ENCODE results near the gene PCDH7. TPM values are rescaled to one million over a fixed set of nuclear protein-coding genes. Genes with fewer than 3 reads are reported as not detected.

The PCDH7 gene
- total RNA-seq, 1 donor from 2014 or later: 23.1 TPM

DNA sequence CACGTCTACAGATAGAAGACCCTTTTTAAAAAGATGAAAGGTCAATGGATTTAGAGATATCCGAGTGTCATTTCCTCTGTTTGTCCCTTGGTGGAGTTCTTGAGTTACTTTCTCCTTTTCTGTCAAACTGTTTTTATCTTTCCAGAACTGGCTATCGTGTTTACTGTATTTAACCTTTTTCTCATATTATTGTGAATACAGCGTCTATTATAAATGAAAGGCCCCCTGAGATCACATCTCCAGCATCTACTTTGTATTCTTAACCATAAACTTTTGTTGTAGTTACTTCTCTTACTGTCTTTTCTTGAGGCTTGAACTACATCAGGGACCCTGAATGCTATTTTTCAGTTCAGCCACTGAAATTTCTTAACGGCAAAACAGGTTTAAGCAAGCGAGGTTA, 4.0 kb upstream of the PCDH7 start:
- H3K27ac ChIP-seq: no peak overlapping the region

DNA sequence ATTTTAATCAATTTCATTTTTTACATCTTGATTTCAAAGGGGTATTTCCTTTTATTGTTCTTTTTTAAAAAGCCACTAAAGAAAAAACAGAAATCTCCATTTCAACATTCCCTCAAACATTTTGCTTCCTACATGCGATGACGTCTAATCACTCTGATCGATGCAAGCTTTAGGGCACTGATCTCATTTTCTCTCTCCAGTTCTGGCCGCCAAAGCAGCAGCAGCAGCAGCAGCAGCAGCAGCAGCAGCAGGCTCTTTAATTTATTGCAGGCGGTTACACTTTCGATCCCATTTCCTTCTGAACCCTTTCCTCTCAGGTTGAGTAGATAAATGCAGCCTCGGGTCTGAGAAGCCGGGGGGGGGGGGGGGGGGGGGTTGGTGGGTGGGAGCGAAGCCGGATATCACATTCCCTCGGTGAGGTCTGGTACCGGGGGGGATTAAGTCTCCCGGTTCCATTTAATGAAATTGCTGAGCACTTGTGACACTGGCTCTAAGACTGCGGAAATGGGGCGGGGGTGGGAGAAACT, 3.4 kb upstream of the PCDH7 start:
- H3K4me1 ChIP-seq: peaks cover 17% of the 10 kb centered on the region
- intact Hi-C loops (cut with DNase I): no loop called here
- TF ChIP-seq, protein P1, sequence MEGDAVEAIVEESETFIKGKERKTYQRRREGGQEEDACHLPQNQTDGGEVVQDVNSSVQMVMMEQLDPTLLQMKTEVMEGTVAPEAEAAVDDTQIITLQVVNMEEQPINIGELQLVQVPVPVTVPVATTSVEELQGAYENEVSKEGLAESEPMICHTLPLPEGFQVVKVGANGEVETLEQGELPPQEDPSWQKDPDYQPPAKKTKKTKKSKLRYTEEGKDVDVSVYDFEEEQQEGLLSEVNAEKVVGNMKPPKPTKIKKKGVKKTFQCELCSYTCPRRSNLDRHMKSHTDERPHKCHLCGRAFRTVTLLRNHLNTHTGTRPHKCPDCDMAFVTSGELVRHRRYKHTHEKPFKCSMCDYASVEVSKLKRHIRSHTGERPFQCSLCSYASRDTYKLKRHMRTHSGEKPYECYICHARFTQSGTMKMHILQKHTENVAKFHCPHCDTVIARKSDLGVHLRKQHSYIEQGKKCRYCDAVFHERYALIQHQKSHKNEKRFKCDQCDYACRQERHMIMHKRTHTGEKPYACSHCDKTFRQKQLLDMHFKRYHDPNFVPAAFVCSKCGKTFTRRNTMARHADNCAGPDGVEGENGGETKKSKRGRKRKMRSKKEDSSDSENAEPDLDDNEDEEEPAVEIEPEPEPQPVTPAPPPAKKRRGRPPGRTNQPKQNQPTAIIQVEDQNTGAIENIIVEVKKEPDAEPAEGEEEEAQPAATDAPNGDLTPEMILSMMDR (IDR thresholded peaks at IDR 0.05): no peak
- no peak for TF ChIP-seq POLR2A (IDR thresholded peaks at IDR 0.05)
- no peak for TF ChIP-seq POLR2AphosphoS5 (IDR thresholded peaks at IDR 0.05; ENCODE audit: insufficient read depth in 1 of 2, low read depth in 1 of 2)
- no peak for DNase-seq (ENCODE audit: extremely low spot score in 2 of 2)
- no peaks in the 10 kb centered on the region for H3K27me3 ChIP-seq
- peak overlapping the region; percentile 78 for H3K27ac ChIP-seq
- no peaks in the 10 kb centered on the region for H3K9me3 ChIP-seq
- H3K4me3 ChIP-seq: peak overlapping the region; percentile 58 to 62
- no peaks in the 10 kb centered on the region for H3K36me3 ChIP-seq

More for the DNA sequence above, 4.0 kb upstream of the PCDH7 start:
- no peaks in the 10 kb centered on the region for H3K27me3 ChIP-seq
- no peaks in the 10 kb centered on the region for H3K36me3 ChIP-seq
- peaks cover 17% of the 10 kb centered on the region for H3K4me1 ChIP-seq
- no peak for DNase-seq (ENCODE audit: extremely low spot score in 2 of 2)
- intact Hi-C loops (cut with DNase I): no loop called here
- H3K4me3 ChIP-seq: peak overlapping the region in 1 of 2 donors; percentile 62
- TF ChIP-seq, protein P1 (IDR thresholded peaks at IDR 0.05): peak in 1 of 3 experiments; percentile 8
- TF ChIP-seq POLR2AphosphoS5 (IDR thresholded peaks at IDR 0.05; ENCODE audit: insufficient read depth in 1 of 2, low read depth in 1 of 2): no peak
- no peaks in the 10 kb centered on the region for H3K9me3 ChIP-seq

DNA sequence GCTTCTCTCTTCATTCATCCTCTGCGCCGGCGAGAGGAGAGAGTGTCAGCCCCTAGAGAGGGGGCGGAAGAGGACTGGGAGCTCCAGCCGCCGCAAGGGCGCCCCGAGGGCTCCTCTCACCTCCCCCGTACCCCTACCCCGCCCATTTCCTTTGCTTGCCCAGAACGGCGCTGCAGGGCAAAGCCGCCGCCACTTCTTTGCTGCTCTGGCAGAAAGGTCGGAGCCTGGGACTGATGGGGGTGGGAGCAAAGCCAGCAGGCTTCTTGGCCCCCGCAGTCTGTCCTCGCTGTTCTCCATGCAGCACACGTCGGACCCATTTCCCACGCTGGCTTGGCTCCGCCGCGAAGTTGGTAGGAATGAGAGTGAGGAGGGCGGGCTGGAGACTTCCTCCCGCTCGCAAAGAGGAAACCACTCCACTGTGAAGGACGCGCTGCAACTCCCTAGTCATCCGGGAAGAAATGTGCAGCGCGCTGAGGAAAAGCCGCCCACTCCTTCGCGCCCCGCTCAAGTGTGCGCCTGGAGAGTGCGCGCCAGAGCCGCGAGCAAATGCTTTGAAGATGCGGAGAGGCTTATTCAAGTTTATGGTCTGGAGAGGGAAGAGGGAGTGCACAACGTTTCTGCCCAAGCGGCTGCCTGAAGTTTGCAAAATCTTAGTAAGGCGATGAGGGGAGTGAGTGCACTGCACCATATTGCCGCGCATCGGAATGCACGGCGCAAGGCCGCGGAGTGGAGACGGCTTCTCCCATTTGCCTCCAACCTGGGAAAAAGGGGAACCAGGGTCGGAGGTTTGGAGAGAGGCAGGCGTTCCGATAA, 2.8 kb upstream of the PCDH7 start:
- TF ChIP-seq POLR2AphosphoS5 (IDR thresholded peaks at IDR 0.05; ENCODE audit: insufficient read depth in 1 of 2, low read depth in 1 of 2): peak in 1 of 2 donors; percentile 42
- TF ChIP-seq, protein P1 (IDR thresholded peaks at IDR 0.05): no peak
- Histone ChIP-seq H3K4me3 (peak overlapping the region; percentile 58 to 62), H3K27ac (peak overlapping the region; percentile 78), H3K4me1 (peaks cover 17% of the 10 kb centered on the region), H3K9me3 (no peaks in the 10 kb centered on the region), H3K36me3 (no peaks in the 10 kb centered on the region), H3K27me3 (no peaks in the 10 kb centered on the region)
- no peak for DNase-seq (ENCODE audit: extremely low spot score in 2 of 2)
- intact Hi-C loops (cut with DNase I): no loop called here

DNA sequence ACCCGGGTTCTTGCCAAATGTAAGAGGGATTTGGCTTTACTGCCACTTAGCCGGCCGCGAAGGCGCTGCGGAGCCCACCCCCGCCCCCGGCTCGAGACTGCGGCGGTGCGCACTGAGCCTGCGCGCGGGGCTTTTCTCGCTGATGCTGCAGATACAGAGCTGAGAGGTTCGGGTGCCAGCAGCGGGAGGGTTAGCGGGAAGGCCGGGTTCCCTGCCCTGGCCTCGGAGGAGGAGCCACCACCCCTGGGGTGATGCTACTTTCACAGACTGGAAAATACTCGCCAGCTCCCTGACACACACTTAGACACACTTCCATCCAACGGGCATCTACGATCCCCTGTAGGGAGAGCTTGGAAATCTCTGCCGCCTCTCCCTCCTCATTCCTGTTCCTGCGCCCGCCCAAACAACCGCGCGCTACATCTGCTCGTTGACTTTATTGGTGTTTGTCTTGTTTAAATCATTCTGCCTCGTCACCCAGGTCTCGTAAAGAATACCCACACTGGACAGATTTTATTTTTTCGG, 2.1 kb upstream of the PCDH7 start:
- no peaks in the 10 kb centered on the region for H3K27me3 ChIP-seq
- intact Hi-C loops (cut with DNase I): no loop called here
- H3K9me3 ChIP-seq: no peaks in the 10 kb centered on the region
- peak overlapping the region; percentile 78 for H3K27ac ChIP-seq
- no peaks in the 10 kb centered on the region for H3K36me3 ChIP-seq
- peaks cover 24% of the 10 kb centered on the region for H3K4me1 ChIP-seq
- H3K4me3 ChIP-seq: peak overlapping the region; percentile 58 to 62
- peak in 1 of 2 donors; percentile 45 for TF ChIP-seq POLR2AphosphoS5 (IDR thresholded peaks at IDR 0.05; ENCODE audit: insufficient read depth in 1 of 2, low read depth in 1 of 2)
- TF ChIP-seq POLR2A (IDR thresholded peaks at IDR 0.05): no peak
- DNase-seq (ENCODE audit: extremely low spot score in 2 of 2): no peak

DNA sequence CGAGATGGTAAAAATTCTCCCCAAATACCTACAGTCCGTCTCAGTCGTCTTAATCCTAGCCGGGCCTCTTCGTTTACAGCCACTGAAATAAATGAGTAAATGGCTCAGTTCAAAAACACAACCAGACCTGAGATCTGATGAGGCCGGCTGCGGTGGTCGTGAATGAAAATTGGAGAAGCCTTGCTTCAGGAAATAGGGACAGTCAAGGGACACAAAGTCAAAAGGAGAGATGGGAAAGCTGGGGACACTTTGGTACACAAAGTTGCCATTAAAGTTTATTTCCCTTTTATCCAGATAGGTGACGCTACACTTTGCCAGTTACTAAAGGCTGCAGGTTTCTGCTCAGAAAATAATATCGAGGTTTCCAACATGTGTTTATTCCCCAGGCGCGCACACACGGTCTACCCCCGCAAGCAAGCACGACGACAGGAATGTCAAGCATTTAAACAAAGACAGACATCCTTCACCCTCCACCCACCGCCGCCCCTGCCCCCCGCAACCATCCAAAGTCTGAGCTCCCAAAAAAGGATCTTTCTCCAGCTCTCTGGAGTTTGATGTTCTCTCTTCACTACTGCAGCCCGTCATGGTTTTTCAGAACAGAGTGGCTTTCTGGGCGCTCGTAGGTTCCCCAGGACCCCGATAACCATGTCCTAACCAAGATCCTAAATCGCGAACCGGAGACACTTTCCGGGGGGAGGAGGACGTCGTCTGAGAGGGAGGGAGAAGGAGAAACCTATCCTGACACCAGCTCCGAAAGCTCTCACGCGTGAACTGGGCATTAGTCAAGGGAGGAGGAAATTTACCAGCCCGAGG, 1.3 kb upstream of the PCDH7 start:
- TF ChIP-seq, protein P1 (IDR thresholded peaks at IDR 0.05): peak in 1 of 3 experiments; percentile 33
- no peak for TF ChIP-seq POLR2A (IDR thresholded peaks at IDR 0.05)
- no peak for TF ChIP-seq POLR2AphosphoS5 (IDR thresholded peaks at IDR 0.05; ENCODE audit: insufficient read depth in 1 of 2, low read depth in 1 of 2)
- no peak for DNase-seq (ENCODE audit: extremely low spot score in 2 of 2)
- Histone ChIP-seq H3K27me3 (no peaks in the 10 kb centered on the region), H3K27ac (peak overlapping the region; percentile 78), H3K4me3 (peak overlapping the region; percentile 58 to 62), H3K9me3 (no peaks in the 10 kb centered on the region), H3K36me3 (no peaks in the 10 kb centered on the region), H3K4me1 (peaks cover 24% of the 10 kb centered on the region)
- intact Hi-C loops (cut with DNase I): no loop called here
